HepG2 (cell line): ENCODE measurements around the gene VSX1. TPM values are rescaled to one million over a fixed set of nuclear protein-coding genes. Genes with fewer than 3 reads are reported as not detected.

ENCODE experiments used
- DPF2 ChIP-seq: sonication (generic); formaldehyde crosslinking; IDR thresholded peaks from 2 replicates; pipeline ENCODE4 v1.4.0; 2020; ENCODE audit warnings: mild to moderate bottlenecking, low read depth, missing genetic modification reagents, borderline replicate concordance
- ETV6 ChIP-seq: sonication (generic); formaldehyde crosslinking; conservative IDR thresholded peaks from 2 replicates; pipeline ENCODE4 v1.4.0; 2020; ENCODE audit warnings: missing genetic modification reagents
- FOXP1 ChIP-seq, 2 experiments: fragments of 450-650 bp in 1 of 2; IDR thresholded peaks; 2 replicates each; pipeline ENCODE4 v1.6.1; 2017 to 2018; ENCODE audit warnings: antibody characterized with exemption in 1 of 2
- HIVEP1 ChIP-seq: sonication (generic); formaldehyde crosslinking; IDR thresholded peaks from 2 replicates; pipeline ENCODE4 v1.4.0; 2020; ENCODE audit warnings: mild to moderate bottlenecking, missing genetic modification reagents
- HMGXB3 ChIP-seq: sonication (generic); formaldehyde crosslinking; IDR thresholded peaks from 2 replicates; pipeline ENCODE4 v1.4.0; 2020; ENCODE audit warnings: missing genetic modification reagents, borderline replicate concordance
- MXD1 ChIP-seq: sonication (generic); formaldehyde crosslinking; IDR thresholded peaks from 2 replicates; pipeline ENCODE4 v1.4.0; 2020; ENCODE audit warnings: mild to moderate bottlenecking, missing genetic modification reagents
- POGZ ChIP-seq: sonication (generic); formaldehyde crosslinking; IDR thresholded peaks from 2 replicates; pipeline ENCODE4 v1.4.0; 2020; ENCODE audit warnings: mild to moderate bottlenecking, missing genetic modification reagents
- RAD21 ChIP-seq: fragments of 450-650 bp; formaldehyde crosslinking; IDR thresholded peaks from 2 replicates; pipeline ENCODE4 v1.5.0; 2020; ENCODE audit warnings: mild to moderate bottlenecking
- USF2 ChIP-seq, 2 experiments: sonication (generic) in 1 of 2; formaldehyde crosslinking in 1 of 2; IDR thresholded peaks; 2 replicates each; pipeline versions ENCODE4 v1.5.1 to v1.6.1; 2011 to 2020; ENCODE audit warnings: borderline replicate concordance in 1 of 2, low read depth in 1 of 2, low read length in 1 of 2, mild to moderate bottlenecking in 1 of 2, missing genetic modification reagents in 1 of 2, moderate library complexity in 1 of 2
- ZBED4 ChIP-seq: sonication (generic); formaldehyde crosslinking; IDR thresholded peaks from 2 replicates; pipeline ENCODE4 v1.4.0; 2020; ENCODE audit warnings: missing genetic modification reagents, borderline replicate concordance
- ZNF563 ChIP-seq: sonication (generic); formaldehyde crosslinking; IDR thresholded peaks from 2 replicates; pipeline ENCODE4 v1.8.0; 2022; ENCODE audit warnings: mild to moderate bottlenecking, moderate library complexity, missing genetic modification reagents
- ZNF569 ChIP-seq: sonication (generic); formaldehyde crosslinking; IDR thresholded peaks from 2 replicates; pipeline ENCODE4 v1.5.0; 2020; ENCODE audit warnings: mild to moderate bottlenecking, missing genetic modification reagents, moderate library complexity, borderline replicate concordance
- ZNF614 ChIP-seq: IDR thresholded peaks from 2 replicates; pipeline ENCODE4 v1.6.1; 2018; ENCODE audit warnings: missing biosample characterization, missing genetic modification reagents, inconsistent platforms, borderline replicate concordance
- ZNF761 ChIP-seq: sonication (generic); formaldehyde crosslinking; conservative IDR thresholded peaks from 2 replicates; pipeline ENCODE4 v1.4.0; 2020; ENCODE audit warnings: mild to moderate bottlenecking, missing genetic modification reagents
- ZNF879 ChIP-seq: sonication (generic); formaldehyde crosslinking; IDR thresholded peaks from 2 replicates; pipeline ENCODE4 v1.8.1; 2023; ENCODE audit warnings: missing genetic modification reagents
- ZSCAN20 ChIP-seq: sonication (generic); formaldehyde crosslinking; IDR thresholded peaks from 2 replicates; pipeline ENCODE4 v1.4.0; 2020; ENCODE audit warnings: missing genetic modification reagents, mild to moderate bottlenecking, borderline replicate concordance
- polyA plus RNA-seq, 8 experiments: library from polyadenylated mRNA; depleted of rRNA in 3 of 8; stranded (reverse) in 7 of 8; unstranded in 1 of 8; fragments of >200 nt; fragmentation: Illumina TruSeq in 4 of 8; extraction: Trizol in 4 of 8; gene quantifications; 2 replicates each; pipeline versions ENCODE4 v1.2.1 to v1.2.3, GENCODE V29; 2011 to 2016; ENCODE audit warnings: low read depth in 4 of 8, missing spikeins in 1 of 8, mixed read lengths in 1 of 8; ENCODE audit not compliant: insufficient read depth in 1 of 8
- total RNA-seq, 5 experiments: library from RNA; depleted of rRNA; stranded (reverse); fragments of >200 nt; fragmentation: Illumina TruSeq; extraction: Trizol; gene quantifications; 2 replicates each; pipeline ENCODE4 v1.2.3, GENCODE V29; 2016; ENCODE audit warnings: low read depth in 1 of 5

VSX1 gene
- total and polyA plus RNA-seq, 2 of the 13 experiments (the other 11 are each of a cell fraction or from before 2014, with no cell fraction given): 0.04 TPM; not detected in 1

- TF ChIP-seq ZSCAN20 (CRISPR knock-in tag) (peak; percentile 80; the same call in 1 of the 2 replicates), ETV6 (0 out of 2 replicates have a peak, but pooled peaks have one; percentile 11), FOXP1 (IDR thresholded peaks at IDR 0.05) (no peak), FOXP1 (CRISPR knock-in tag; IDR thresholded peaks at IDR 0.05) (0 out of 2 replicates have a peak, but pooled peaks have one; percentile 15), MXD1 (CRISPR knock-in tag) (no peak; the same call in none of the 2 replicates), DPF2 (CRISPR knock-in tag) (no peak), ZNF563 (CRISPR knock-in tag) (0 out of 2 replicates have a peak, but pooled peaks have one; percentile 11), POGZ (CRISPR knock-in tag) (no peak), USF2 (IDR thresholded peaks at IDR 0.05; ENCODE audit: low read depth, low read length) (no peak), USF2 (CRISPR knock-in tag; IDR thresholded peaks at IDR 0.05; ENCODE audit: borderline replicate concordance) (no peak), ZNF614 (CRISPR knock-in tag) (peak; percentile 62; the same call in 1 of the 2 replicates), HMGXB3 (0 out of 2 replicates have a peak, but pooled peaks have one; percentile 18), ZNF879 (CRISPR knock-in tag) (no peak), HIVEP1 (no peak), ZNF569 (0 out of 2 replicates have a peak, but pooled peaks have one; percentile 57), ZNF761 (peak; percentile 11; the same call in 1 of the 2 replicates), RAD21 (CRISPR knock-in tag) (peak; percentile 54), ZBED4 (CRISPR knock-in tag) (0 out of 2 replicates have a peak, but pooled peaks have one; percentile 40)
Observed at GRCh38 chr20:25057234-25058050, 24.5 kb downstream of the VSX1 start (continued).
